C4-2B (cell line): ENCODE results near the gene SRRM2.

Experiments
- CTCF ChIP-seq: fragments of 450-650 bp; conservative IDR thresholded peaks from 2 replicates; pipeline ENCODE4 v1.5.1; 2017; ENCODE audit warnings: mild to moderate bottlenecking
- ZFX ChIP-seq: fragments of 450-650 bp; IDR thresholded peaks from 2 replicates; pipeline ENCODE4 v1.6.1; 2017

- TF ChIP-seq CTCF (no peak; the same call in 1 of the 2 replicates), ZFX (no peak)
Observed at GRCh38 chr16:2785101-2785991, 32.9 kb downstream of the SRRM2 start.
